Measurements from ENCODE around the gene ECHDC3. TPM values are rescaled to one million over a fixed set of nuclear protein-coding genes. Genes with fewer than 3 reads are reported as not detected.
A peak's percentile ranks its signal among the peaks of the same experiment; 100 is the strongest.
"Not testable (repeated sequence)": the region's sequence is repeated elsewhere in the genome, so short reads cannot be mapped to it uniquely, and the experiment has no call there.

ECHDC3 gene
- total RNA-seq, 4 donors from 2014 or later = 138 to 577 (median 292) TPM

GRCh38 chr10:11707624-11708350 lies 34.4 kb upstream of the ECHDC3 start:
- DNase-seq (ENCODE audit: low spot score) (no peak), ATAC-seq (ENCODE audit: low FRiP score) (no peak)
- TF ChIP-seq, protein P1, sequence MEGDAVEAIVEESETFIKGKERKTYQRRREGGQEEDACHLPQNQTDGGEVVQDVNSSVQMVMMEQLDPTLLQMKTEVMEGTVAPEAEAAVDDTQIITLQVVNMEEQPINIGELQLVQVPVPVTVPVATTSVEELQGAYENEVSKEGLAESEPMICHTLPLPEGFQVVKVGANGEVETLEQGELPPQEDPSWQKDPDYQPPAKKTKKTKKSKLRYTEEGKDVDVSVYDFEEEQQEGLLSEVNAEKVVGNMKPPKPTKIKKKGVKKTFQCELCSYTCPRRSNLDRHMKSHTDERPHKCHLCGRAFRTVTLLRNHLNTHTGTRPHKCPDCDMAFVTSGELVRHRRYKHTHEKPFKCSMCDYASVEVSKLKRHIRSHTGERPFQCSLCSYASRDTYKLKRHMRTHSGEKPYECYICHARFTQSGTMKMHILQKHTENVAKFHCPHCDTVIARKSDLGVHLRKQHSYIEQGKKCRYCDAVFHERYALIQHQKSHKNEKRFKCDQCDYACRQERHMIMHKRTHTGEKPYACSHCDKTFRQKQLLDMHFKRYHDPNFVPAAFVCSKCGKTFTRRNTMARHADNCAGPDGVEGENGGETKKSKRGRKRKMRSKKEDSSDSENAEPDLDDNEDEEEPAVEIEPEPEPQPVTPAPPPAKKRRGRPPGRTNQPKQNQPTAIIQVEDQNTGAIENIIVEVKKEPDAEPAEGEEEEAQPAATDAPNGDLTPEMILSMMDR (IDR thresholded peaks at IDR 0.05) = no peak

GRCh38 chr10:11708801-11709200 lies 33.4 kb upstream of the ECHDC3 start:
- not testable (repeated sequence) for ATAC-seq (ENCODE audit: low FRiP score); DNase-seq (ENCODE audit: low spot score)

- no peak for ATAC-seq (ENCODE audit: low FRiP score)
- TF ChIP-seq, protein P1 (IDR thresholded peaks at IDR 0.05) = no peak
- DNase-seq (ENCODE audit: low spot score) = no peak
Measured at GRCh38 chr10:11712744-11713143, 29.4 kb upstream of the ECHDC3 start.

DNA sequence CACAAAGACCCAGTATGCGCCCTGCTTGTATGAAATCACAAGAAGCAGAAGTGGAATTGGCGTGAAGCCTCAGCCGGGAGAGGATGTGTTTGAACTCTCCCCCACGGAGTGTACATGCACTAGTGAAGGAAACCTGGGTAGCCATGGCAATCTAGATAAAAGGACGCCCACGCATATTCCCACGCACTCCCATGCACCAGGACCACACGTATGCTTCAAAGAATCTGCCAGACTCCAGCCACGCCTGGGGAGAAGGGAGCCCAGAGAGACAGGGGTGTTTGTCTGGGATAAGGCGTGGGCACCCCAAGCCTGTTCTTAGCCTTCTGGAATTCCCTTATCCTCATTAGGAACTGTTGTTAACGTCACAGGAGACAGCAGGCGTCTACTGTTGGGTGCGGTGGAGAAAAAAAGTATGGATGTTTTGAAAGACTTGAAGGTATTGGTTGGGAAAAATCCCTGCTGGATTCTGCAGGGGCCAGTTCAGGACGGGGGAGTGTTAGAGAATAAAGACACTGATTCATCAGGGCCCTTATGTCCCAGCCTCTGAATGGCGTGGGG lies 28.9 kb upstream of the ECHDC3 start:
- DNase-seq (ENCODE audit: low spot score) = no peak
- ATAC-seq (ENCODE audit: low FRiP score) = peak; percentile 81

GRCh38 chr10:11713963-11714362 lies 28.2 kb upstream of the ECHDC3 start:
- no peak for DNase-seq (ENCODE audit: low spot score)
- no peak for ATAC-seq (ENCODE audit: low FRiP score)
- TF ChIP-seq, protein P1 (IDR thresholded peaks at IDR 0.05) = no peak

More for the DNA sequence above, 28.9 kb upstream of the ECHDC3 start:
- TF ChIP-seq, protein P1 (IDR thresholded peaks at IDR 0.05) = no peak

- no peak for ATAC-seq (ENCODE audit: low FRiP score)
- TF ChIP-seq, protein P1 (IDR thresholded peaks at IDR 0.05) = no peak
- no peak for DNase-seq (ENCODE audit: low spot score)
Measured at GRCh38 chr10:11714750-11715365, 27.3 kb upstream of the ECHDC3 start.

GRCh38 chr10:11715815-11716494 lies 26.2 kb upstream of the ECHDC3 start:
- TF ChIP-seq, protein P1 (IDR thresholded peaks at IDR 0.05) = no peak
- DNase-seq (ENCODE audit: low spot score) = no peak
- no peak for ATAC-seq (ENCODE audit: low FRiP score)
